GM18870 (cell line): ENCODE data around the gene CCND1.
"Not testable (repeated sequence)": the region's sequence is repeated elsewhere in the genome, so short reads cannot be mapped to it uniquely, and the experiment has no call there.

Experiments
- ATAC-seq: cut with Tn5 transposase; IDR thresholded peaks from one replicate; pipeline ENCODE4 v1.9.1; 2021; ENCODE audit warnings: moderate library complexity; ENCODE audit not compliant: unreplicated experiment

CCND1 gene

DNA sequence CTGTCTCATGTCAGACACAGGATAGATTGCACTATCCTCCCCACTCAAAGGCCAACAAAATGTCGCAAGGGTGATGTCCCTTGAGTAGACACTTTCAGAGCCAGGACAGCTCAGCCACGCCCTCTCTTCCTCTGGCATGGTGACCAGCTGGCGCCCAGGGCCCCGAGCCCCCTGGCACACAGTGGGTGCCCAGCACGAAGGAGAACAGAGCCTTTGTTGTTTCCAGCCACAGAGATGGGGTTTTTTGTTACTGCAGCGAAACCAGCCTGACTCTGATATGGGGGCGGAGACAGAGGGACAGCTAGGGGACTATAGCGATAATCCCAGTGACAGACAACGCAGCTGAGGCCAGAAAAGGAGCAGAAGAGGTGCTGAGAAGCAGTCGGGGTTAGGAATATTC, 23.3 kb upstream of the CCND1 start:
- no peak for ATAC-seq

DNA sequence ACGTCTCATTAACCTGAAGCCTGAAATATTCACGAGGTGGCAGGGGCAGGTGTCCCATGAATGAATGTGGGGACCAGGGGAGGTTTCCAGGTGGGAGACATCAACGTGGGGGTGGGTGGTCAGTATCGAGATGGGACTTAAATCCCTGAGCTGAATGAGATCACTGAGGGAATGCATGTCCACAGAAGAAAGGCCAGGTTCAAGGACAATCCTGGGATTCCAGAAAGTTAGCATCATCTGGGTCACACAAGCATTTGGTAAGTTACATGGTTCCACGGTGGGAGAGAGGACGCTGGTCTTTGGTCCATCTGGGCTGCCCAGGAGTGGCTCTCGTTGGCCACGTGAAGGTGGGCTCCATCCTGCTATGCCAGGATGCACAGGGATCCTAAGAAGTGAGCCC, 22.7 kb upstream of the CCND1 start:
- ATAC-seq = no peak

DNA sequence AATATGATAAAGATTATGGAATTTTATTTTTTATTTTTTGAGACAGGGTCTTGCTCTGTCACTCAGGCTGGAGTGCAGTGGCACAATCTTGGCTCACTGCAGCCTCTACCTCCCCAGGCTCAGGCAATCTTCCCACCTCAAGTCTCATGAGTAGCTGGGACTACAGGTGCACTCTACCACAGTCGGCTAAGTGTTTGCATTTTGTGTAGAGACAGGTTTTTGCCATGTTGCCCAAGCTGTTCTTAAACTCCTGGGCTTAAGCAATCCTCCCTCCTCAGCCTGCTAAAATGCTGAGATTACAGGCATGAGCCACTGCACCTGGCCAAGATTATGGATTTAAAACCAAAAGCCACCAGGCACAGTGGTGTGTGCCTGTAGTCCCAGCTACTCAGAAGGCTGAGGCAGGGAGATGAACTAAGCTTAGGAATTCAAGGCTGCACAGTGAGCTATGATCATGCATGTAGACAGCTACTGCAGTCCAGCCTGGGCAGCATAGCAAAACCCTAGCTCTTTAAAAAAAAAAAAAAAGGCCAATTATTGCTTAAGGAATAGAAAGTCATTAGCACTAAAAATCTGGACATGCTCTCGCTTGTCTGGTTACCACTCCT, 20.2 kb upstream of the CCND1 start:
- ATAC-seq = no peak

DNA sequence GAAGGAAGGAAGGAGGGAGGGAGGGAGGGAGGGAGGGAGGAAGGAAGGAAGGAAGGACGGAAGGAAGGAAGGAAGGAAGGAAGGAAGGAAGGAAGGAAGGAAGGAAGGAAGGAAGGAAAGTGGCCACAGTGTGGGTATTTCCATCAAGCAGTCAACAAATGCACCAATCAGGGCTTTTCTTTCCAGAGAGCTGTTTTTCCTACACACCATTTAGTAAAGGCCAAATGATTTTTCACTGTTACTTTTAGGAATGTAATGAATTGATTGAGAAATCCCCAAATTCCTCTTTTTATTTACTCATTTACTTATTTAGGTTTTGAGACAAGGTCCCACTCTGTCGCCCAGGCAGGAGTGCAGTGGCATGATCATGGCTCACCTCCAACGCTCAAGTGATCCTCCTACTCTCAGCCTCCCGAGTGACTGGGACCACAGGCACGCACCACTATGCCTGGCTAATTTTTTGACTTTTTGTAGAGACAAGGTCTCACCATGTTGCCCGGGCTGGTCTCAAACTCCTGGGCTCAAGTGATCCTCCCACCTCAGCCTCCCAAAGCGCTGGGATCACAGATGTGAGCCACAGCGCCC, 18.8 kb upstream of the CCND1 start:
- ATAC-seq = not testable (repeated sequence)

DNA sequence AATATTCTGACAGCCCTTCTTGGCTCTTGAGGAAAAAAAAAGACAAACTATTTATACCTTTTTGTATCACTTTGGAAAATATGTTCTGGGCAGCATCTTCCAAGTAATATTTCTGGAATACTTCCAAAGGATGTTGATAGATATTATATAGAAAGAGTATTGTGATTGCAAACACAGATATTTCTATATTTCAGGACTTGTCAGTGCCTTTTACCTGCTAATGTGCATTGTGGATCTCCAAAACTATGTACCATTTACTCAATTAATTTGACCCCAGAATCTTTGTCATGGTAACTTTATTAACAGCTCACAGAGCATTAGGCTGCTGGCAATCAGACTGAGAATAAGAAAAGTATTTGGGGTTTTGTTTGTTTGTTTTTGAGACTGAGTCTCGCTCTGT, 16.7 kb upstream of the CCND1 start:
- ATAC-seq = no peak

DNA sequence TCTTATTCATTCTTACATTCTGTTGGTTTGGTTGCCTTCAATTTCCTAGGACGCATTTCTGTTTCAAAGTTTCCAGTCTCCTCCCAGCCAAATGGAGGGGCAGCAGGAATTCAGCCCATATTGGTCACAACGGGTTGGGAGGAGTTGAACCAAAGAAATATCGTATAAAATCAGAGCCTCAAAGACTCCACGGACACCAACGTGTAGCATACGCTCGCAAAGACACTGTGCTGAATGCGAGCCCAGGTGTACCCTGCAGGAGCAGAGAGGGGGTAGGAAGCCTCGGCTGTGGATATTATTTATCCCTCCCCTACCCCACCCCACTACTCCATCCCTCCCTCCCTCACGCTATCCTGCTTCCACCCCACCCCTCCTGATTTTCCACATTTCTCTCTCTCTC, 15.5 kb upstream of the CCND1 start:
- ATAC-seq = no peak

DNA sequence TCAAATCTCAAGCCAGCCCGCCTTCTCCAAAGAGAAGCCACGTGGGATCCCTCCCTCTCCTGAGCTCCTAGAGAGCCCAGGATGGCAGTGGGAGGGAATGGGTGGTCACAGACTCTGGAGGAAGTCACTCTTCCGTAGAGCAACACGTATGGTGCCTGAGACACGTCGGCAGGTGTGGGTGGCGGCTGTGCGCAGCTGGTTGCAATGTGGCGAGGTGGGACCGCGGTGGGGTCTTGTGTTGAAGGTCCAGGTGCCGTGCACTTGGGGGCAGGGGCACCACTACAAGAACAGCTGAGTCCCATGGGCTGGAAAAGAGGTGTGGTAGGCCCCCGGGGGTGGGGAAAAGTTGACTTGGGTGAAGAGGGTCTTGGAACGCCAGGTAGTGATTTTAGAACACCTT, 13.4 kb upstream of the CCND1 start:
- no peak for ATAC-seq

DNA sequence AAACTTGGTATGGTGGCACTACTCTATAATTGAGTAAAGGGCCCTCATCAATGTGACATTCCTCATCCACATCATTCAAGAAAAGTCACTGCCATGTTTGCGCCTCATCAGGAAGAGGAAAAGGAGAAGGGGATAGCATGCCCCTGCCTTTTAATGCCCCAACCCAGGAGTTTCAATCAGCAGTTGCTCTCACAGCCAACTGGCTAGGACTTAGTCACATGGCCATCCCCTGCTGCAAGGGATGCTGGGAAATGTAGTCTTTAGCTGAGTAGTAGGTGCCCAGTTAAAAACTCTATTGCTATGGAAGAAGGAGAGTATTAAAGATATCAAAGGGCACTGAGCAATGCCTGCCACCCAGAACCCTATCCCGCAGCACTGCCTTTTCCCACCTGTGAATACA, 10.9 kb upstream of the CCND1 start:
- no peak for ATAC-seq

DNA sequence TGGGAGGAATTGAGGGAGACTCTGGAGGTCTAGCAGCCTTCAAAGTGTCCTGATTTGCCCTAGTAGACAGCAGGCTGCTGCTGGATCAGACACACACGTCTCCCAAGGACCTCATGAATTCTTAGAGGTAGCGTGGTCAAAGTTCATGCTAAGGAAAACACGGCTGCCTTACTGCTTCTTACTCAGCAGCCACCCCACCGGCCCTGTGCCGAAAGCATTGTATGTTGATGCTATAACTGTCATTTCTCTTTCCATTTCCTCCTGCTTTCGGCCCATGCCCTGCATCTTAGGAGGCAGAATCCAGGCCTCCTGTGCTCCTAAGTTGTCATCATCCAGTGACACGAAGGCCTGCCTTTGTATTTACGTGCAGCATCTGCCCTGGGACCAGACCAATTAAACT, 10.5 kb upstream of the CCND1 start:
- ATAC-seq = no peak

DNA sequence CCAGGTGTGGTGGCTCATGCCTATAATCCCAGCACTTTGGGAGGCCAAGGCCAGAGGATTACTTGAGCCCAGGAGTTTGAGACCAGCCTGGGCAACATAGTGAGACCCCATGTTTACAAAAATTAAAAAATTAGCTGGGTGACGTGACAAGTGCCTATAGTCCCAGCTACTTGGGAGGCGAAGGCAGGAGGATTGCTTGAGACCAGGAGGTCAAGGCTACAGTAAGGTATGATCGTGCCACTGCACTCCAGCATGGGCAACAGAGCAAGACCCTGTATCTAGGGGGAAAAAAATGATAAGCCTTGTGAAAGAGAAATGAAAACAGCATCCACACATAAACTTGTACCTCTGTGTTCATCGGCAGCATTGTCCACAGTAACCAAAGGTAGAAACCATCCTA, 8.1 kb upstream of the CCND1 start:
- ATAC-seq = no peak

DNA sequence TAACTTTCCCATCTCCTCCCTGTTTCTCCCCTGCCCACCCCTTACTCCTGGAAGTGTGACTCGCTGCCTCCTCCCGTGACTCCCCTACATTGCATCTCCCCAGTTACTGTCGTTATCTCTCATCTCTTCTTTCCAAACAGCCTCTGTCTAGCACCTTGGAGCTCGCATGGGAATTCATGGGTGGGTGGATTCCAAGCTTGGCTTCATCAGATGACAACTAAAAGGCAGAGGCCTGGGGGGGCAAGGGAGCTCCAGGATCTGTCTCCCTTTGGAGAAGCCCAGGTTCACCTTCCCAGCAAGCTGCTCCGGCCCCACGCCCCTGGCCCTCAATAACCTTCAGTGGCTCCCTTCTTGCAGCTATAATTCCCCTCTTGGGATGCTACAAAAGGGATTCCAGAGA, 6.9 kb upstream of the CCND1 start:
- ATAC-seq = no peak

DNA sequence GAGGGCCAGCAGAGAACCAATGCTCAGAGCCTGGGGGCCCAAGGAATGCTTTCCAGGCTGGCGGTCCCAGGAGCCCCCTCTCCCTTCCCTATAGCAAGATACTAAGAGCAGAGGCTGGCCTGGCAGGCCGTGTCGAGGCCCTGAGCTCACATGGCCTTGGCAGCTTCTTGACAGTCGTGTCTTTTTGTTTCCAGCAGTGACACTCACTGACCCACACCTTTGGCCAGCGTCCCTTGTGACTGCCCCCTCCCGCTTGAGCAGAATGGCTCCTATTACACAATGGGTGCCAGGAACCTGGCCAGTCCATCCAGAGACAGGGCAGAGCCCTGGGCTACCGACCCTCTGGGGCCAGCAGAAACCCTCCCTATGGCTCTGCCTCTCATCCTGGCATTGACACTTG, 6.4 kb upstream of the CCND1 start:
- no peak for ATAC-seq

DNA sequence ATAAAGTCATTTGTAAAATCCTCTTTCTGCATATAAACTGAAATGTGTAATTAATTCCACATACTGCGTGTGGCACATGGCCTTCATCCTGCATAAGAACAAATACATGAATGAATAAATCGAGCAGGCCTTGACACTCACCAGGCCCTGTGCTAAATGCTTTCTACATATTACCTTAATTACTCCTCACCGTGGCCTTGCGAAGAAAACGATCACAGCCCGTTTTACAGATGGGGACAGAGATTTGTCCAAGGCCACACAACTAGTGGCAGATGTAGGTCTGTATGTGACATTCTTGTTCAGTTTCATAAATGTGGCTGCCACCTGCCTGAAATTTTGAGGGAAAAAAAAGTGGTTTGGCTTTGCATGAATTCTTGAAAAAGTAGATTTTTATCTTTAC, 5.8 kb upstream of the CCND1 start:
- ATAC-seq = no peak

DNA sequence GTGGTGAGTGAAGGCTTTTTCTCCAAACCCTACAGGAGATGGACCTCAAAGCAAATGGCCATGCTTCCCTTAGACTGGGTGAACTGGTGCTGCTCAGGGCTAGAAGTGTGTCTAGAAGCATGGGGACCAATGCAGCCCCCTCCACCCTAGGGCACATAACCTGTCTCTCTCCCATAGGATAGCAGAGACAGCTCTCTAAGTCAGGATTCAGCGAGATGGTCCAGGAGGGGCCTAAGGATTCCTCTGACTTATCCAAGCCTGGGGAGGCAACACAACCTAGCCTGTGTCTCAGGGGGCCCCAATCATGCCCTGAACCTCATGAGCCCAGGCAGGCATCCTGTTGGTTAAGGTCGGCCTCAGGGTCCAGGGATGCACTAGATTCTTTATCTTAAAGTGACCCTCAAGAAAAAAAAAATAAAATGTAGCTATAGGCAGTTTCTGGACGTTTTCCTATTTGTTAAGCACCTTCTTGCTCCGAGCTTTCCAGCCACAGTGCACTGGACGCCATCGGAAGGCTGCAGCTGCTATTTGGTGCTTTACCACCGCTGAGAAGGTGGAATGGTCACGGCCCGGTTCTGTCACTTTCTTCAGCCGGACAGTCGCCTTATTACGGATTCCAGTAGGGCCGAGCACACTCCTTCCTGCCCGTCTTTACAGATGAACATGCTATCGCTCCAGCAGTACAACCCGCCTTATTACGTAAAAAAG, 5.0 kb upstream of the CCND1 start:
- no peak for ATAC-seq

DNA sequence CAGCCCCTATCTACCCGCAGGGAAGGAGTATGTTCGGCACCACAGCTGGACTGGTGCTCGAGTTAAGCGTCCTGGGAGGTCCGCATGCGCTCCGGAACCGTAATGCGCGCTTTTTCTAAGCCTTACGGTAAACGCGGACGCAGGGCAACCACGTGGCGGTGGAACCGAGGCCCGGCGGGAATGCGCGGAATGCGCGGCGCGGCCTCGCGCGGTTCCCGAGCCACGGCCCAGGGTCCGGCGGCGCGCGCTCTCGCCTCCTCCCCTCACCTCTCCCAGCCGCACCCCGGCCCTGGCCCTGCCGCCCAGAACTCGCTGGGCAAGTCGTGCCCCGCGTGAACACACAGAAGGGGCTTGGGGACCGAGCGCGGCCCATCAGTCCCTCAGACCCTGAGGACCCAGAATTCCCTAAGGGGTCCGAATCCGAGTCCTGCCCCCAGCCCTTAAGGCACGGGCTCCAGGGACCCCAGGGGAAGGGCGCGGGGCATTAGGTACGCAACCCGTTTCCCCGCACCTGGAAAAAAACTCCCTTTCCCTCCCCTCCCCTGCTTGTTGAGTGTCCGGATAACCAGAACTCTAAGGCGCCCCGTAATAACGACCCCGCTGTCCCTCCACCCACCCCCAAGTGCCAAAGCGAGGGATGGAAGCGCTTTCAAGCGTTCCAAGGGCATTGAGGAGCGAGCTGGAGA, 4.3 kb upstream of the CCND1 start:
- ATAC-seq = no peak

DNA sequence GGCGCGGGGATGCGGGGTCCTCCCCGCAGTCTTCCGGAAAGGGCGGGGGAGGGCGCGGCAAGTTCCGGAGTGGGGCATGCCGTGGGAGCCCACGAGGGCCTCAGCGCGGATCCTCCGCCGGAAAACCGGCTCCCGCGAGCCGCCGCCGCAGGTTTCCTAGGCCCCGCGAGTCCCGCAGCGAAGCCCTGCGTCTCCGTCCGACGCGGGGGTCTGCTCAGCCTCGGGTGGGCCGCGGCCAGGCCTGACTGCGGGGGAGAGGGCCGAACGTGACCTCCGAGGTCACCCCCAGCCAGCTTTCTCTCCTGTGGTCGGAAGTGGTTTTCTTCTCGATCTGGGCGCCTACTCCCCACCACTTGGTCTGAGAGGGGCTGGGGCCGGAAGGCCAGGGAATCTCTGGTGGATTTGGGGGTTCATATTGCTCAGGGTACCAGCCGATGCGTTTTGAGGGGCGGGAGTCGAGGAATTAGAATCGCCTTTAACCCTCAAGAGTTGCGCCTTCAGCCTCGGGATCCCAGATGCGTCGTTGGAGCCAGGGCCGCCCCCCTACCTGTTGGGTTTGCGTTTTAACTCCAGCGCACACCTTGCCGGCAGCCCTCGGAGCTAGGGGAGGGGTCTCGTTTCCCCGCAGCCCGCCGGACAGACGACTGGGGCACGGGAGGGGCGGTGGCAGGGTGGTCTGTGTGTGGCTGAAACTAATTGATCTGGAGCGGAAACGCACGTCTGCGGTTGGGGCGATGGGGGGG, 3.6 kb upstream of the CCND1 start:
- ATAC-seq = no peak

DNA sequence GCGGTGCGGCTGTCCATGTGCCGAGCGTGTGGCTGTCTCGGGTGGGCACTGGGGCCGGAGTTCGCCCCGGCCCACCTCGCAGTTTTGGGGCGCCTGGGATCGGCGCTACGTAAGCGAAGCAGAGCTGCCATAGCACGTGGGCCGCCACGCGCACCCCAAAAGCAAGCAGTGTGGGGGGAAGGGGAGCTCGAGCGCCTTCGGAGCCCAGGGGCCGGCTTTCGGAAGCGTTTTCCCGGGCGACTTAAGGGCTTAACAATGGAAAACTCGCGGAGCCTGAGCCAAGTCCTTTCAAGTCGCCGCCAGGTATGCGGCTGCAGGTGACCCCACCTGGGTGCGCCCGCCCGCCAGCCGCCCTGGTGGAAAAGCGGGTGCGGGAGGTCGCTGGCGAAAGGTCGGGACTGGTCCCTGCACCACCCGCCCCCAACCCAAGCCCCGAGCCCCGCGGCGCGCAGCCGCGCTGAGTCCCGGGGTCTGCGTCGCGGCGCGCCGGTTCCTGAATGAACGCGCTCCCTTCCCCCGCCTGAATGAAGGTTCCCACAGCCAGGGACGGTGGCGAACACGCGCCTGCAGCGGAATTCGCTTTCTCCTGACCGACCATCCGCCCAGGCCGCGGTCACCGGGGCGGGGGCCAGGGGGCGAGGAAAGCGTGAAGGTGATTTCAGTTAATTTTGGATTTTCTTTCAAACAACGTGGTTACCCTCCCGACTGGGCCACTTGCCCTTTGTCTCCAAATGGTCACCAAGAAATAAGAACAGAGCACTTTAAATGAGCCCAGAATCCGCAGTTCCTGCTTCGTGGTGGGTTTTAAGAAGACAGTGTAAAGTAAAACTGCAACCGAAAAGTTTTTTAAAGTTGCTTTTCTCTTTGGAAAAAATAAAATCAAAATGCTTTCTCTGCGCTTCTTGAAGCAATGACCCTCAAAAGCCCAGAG, 2.8 kb upstream of the CCND1 start:
- no peak for ATAC-seq

DNA sequence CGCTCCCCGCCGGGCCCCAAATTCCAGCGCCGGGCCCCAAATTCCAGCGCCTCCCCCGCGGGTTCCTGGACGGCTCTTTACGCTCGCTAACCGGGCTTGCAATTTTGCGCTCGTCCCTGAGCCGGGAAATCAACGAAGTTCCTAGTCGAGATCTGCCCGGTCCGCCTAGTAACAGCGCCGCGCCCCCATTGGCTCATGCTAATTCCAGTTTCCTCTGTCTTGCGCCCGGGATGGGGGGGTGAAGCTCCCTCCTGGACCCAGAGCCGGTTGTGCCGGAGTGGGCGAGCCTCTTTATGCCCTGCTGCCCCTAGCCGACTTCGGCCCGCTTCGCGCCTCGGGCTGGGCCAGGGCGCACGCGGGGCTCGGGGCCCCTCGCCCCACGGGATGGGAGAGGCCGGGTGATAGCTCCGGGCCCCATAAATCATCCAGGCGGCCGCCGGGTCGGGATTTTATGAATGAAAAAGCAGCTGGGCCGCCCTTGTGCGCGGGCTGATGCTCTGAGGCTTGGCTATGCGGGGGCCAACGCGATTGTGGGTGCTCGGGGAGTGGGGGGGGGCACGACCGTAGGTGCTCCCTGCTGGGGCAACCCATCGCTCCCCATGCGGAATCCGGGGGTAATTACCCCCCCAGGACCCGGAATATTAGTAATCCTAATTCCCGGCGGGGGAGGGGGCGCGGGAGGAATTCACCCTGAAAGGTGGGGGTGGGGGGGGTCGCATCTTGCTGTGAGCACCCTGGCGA, 1.8 kb upstream of the CCND1 start:
- no peak for ATAC-seq

DNA sequence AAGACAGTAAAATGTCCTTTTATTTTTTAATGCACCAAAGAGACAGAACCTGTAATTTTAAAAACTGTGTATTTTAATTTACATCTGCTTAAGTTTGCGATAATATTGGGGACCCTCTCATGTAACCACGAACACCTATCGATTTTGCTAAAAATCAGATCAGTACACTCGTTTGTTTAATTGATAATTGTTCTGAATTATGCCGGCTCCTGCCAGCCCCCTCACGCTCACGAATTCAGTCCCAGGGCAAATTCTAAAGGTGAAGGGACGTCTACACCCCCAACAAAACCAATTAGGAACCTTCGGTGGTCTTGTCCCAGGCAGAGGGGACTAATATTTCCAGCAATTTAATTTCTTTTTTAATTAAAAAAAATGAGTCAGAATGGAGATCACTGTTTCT, 1.1 kb upstream of the CCND1 start:
- ATAC-seq = no peak
